GM03348 (cell line): ENCODE measurements around the gene PCSK9.

ENCODE experiments used
- DNase-seq: peaks from one replicate; pipeline ENCODE4 v3.0.0; 2012; ENCODE audit warnings: low spot score

The PCSK9 gene

DNA sequence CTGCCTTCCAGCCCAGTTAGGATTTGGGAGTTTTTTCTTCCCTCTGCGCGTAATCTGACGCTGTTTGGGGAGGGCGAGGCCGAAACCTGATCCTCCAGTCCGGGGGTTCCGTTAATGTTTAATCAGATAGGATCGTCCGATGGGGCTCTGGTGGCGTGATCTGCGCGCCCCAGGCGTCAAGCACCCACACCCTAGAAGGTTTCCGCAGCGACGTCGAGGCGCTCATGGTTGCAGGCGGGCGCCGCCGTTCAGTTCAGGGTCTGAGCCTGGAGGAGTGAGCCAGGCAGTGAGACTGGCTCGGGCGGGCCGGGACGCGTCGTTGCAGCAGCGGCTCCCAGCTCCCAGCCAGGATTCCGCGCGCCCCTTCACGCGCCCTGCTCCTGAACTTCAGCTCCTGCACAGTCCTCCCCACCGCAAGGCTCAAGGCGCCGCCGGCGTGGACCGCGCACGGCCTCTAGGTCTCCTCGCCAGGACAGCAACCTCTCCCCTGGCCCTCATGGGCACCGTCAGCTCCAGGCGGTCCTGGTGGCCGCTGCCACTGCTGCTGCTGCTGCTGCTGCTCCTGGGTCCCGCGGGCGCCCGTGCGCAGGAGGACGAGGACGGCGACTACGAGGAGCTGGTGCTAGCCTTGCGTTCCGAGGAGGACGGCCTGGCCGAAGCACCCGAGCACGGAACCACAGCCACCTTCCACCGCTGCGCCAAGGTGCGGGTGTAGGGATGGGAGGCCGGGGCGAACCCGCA, at the start of gene PCSK9:
Gene PCSK9 (plus strand): TSS at position 207 of the 741 bp plus-strand sequence. CDS start 290 bp downstream, at position 497.
- DNase-seq = peak; percentile 64

DNA sequence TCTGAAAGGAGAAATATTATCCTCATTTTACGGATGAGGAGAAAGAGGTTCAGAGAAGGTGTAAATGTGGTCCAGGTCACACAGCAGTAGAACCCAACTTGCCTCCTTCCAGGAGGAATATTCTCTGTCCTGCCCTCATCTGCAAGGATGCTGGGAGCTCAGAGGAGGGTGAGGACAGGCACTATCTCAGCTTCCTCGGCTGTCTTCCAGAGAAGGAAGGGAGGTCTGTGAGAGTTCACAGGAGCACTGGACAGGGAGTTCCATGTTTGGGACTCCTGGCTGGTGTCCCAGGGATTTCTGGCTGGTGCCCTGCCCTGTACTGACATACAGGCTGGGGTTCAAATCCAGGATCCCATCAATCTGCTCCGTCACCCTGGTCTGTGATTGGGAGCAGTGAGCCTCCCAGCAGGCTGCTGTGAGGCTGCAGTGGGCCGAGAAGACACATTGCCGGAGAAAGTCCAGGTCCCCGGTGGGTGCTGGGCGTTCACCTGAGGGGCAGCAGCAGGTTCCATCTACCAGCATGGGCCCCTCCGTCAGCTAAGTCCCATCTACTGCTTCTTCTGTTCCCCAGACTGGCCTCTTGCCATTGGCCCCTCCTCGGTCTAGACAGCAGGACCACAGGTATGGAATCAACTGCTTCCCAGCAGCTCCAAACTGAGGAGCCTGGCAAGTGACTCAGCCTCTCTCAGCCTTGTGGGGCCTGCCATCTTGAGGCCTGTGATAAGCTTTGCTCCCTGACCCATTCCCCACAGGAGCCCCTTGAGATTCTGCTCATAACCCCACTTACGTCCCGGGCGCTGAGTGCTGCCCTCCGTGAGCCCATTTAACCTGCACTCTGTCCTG, 49.2 kb upstream of the PCSK9 start:
- no peak for DNase-seq

DNA sequence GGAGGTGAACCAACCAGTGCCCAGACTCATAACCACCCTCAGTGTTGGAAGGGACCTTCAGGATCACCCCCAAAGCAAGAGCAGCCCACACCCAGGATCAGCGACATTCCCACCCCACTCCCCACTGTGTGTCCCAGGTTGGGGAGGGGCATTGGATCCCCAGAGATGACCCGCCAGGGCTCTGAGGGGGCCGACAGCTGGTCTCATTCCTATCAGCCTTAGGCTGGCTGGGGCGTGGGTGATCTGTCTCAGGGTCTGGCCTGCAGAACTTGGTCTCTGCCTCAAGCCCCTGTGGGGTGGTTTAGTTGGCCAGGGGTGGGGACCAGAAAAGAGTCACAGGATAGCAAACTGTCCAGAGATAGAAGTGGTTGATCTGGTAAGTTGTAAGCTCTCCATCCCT, 48.4 kb upstream of the PCSK9 start:
- DNase-seq = no peak

DNA sequence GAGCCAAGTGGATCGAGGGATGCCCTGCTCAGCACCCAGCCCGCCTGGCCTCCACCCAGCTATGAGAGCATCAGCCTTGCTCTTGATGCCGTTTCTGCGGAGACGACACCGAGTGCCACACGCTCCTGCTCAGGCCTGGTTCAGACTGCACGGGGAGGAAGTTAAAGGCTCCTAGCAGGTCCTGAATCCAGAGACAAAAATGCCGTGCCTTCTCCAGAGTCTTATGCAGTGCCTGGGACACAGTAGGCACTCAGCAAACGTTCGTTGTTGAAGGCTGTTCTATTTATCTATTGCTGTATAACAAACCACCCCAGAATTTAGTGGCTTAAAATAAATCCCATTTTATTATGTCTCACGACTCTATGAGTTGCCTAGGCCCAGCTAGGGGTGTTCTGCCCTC, 47.4 kb upstream of the PCSK9 start:
- DNase-seq = no peak

DNA sequence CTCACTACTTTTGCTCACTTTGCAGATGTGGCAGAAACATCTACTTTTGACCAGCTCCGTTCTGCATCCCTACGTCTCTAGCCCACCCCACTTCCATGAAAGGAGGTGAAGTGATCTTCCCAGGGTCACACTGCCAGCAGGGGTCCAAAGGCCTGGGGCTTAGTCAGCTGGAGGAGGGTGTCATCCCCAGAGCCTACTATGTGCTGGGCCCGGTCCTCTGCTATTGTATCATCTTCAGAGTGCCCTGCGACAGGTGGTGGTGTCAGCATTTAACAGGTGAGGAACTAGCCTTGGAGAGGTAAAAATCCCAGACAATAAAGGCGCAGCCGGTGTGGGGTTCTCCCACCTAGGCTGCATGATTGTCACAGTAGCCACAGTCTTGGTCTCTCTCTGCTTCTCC, 46.2 kb upstream of the PCSK9 start:
- DNase-seq = no peak

DNA sequence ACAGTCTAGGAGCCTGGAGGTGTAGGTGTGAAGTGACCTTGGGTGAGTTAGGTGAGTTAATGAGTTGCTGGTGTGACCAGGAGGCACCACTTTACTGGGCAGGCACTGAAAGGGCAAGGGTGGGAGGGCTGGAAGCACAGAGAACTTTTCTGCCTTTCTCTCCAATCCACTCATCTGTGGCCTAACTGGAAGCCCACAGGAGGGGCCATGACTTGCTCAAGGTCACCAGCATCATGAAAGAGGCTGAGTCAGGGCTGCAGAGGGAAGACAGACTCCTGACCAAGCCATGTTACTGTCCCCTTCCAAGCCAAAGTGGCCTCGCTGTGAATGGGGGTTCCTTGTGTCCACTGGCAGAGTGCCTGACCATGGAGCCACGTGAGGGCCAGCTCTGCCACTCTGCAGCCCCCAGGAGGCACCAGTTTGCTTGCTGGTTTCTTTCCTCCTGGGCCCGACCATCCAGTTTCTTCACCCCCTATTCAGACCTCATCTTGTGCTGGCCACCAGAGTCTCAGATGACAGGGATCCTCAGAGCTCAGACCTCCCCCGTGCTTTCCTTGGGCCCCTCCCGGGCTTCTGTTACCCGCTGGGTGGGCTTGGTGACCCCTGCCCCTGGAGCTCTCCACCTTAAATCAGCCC, 44.9 kb upstream of the PCSK9 start:
- no peak for DNase-seq

DNA sequence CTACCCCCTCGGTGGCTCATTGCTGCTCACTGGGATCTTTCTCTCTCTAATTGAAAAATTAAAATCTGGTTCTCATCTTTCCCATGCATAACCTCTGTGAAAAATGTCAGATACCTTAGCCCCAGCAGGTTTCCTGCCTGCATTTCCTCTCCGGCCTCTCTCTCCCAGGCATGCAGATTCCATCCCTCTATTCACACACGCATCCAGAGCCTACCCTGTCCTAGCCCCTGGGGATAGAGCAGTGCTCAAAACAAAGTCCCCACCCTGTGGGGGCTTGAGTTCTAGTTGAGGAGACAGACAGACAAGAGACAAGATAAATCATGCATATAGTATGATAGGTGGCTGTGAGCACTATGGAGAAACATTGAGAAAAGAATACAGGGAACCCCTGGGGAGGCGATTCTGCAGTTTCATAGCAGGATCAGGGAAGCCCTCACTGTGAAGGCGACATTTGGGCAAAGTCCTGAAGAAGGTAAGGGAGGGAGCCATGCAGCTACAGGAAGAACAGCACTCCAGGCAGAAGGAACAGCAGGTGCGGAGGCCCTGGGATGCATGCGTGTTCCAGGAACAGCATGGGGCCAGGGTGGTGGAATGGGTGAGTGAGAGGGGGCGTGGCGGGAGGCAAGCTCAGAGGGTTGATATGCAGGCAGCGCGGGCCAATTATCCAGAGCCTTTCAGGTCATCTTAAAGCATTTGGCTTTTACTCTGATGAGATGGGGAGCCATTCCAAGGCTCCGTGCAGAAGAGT, 44.2 kb upstream of the PCSK9 start:
- DNase-seq = no peak

DNA sequence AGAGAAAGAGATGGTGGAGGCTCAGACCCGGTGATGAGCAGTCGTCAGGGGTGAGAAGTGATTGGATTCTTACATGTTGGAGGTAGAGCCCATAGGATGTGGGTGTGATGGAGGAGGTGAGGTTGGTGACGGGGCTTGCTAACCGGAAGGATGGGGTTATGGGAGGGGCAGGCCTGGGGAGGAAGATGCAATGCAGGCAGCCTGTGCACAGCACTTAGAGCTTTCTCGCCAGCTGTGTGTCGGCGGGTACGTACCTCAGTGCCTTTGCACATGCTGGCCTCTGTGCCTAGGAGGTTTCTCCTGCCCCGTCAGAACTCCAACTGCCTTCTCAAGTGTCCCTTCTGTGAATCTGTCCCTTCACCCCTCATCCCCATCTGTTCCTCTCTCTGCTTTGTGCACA, 43.5 kb upstream of the PCSK9 start:
- DNase-seq = no peak

DNA sequence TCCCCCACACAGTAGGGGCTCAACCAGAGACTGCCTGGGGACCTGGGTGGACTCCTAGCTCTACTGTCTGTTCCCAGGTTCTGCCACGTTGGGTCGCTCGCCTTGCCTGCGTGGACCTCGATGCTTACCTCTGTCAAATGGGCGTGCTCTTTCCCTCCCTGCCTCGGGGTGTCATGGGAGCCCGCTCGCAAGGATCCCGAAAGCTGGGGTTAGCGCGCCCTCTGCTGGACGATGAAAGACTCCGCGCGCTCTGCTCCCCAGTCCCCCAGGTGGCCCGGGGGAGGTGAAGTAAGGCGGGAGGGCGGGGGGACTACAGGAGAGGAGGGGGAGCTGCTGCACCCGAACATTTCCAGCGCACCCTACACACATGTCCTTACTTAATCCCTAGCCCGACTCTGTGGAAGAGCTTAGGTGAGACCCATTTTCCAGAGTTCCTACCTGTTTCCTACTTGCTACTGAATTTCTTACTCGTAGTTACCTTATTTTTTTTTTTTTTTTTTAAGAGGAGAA, 42.9 kb upstream of the PCSK9 start:
- peak; percentile 94 for DNase-seq

DNA sequence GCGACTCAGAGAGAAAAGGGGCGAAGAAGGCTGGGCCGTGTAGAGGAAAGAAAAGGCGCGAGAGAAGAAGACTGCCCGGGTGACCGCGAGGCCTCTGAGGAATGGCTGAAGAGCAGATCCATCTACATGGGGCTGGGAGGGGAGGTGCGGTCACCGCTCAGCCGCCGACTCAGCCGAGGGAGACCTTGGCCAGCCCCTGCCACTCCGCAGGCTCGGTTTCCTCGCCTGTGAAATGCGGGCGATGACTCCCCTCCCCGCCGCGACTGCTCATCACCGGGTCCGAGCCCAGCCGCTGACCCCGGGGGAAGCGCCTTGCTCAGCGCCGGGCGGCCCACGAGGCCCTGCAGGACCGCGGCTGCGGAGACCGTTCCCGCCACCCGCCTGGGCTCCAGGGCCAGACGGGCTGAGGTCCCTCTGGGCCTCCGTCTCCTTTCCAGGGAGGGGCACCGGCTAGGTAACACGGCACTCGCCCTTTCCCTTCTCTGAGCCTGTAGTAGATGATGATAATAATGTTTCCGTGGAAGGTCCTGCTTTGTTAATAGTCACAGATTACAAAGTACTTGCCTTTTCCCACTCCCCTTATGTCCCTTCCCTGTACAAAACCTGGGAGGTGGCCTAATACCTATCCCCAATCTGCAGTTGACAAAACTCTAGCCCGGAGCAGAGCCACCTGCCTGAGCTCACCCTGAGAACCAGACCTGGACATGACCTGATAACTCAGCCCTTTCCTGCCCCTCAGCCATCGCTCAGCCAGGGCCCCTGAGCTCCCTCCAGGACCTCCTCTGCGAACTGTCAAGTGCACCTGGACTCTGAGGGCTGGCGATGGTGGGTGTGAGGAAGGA, 42.3 kb upstream of the PCSK9 start:
- DNase-seq = peak; percentile 58

DNA sequence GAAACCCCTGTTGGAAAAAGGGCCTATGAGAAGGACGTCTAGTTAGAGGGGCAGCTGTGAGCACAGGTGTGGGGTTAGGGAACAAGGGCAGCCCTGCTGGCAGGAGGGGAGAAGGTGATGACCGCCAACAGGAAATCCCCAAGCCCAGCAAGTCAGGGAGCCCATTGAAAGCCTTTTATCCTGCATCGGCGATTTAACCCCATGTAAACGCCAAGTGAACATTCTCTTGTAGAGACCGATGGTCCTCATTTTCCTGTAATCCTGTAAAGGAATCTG, 41.7 kb upstream of the PCSK9 start:
- DNase-seq = no peak

DNA sequence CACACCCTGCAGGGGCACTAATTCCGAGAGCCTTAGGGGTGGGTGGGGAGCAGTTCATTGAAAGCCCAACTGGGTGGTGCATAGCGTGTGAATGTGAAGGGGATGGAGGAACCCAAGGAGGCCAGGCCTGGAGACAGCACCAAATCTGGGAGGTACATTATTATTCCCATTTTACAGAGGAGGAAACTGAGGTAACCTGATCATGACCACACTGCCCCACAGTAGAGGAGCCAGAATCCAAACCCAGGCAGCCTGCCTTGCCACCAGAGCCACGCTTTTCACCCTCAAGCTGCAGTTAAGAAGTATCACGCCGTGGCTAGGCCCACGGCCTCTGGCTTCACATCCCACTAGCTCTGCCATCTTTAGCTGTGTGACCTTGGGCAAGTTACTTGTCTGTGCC, 41.2 kb upstream of the PCSK9 start:
- no peak for DNase-seq

DNA sequence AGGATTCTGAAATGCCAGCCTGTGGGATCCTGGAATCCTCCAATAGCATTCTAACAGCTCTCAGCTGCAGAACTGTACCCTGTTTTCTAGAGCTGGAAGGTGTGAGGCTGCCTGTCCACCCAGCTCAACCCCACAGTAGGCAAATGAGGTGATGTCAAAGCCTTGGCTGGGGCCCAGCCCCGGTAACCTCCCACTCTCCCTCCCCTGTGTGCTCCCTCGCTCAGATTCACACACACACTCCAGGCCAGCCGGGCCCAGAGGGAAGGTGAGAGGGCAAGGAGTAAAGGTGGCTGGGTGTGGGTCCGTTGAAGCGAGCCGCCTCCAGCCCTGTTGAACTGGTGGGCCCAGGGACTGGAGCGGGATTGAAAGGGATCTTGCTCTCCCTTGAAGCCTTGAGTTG, 40.7 kb upstream of the PCSK9 start, which contains the start of gene BSND:
Gene BSND (plus strand): TSS at position 257 of the 400 bp plus-strand sequence. CDS start 254 bp downstream, outside the sequence.
- no peak for DNase-seq

DNA sequence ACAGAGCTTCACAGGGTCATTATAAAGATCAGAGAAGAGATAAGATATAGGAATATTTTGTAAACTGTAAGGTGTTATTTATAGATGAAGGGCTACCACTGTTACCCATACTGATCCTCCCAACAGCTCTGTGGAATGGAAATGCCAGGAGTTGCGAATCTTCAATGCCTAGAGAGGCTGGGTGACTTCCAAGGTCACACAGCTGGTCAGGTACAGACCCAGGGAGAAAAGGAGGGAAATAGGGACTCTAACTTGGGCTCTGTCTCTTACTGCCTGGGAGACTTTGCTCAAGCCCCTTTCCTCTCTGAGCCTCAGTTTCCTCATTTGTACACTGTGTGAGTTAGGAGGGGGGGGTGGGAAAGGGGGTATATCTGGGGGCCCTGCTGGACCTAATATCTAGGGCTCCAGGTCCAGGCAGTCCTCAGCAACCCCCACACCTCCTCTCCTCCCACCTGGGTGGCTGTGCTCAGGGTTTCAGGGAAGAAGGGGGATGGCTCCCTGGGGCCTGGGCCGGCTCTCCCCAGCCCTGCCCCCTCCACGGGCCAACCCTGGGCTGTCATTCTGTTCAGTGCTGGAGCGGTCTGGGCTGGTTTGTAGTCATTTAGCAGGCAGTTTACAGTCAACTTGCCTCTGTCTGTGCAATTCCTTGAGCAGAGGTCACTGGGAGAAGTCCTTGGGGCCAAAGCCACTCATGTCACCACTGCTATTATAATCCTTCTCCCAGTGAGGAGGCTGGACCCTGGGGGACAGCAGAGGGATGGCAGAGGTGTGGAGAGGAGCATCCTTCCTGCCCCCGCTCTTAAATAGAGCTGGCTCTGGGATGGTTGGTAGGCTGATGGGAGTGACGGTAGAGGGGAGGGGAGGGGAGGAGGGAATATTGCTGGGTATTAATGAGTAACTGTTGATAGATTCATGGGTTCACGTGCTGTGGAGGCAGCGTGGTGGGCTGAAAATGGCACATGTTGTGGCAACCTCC, 39.0 kb upstream of the PCSK9 start:
- no peak for DNase-seq

DNA sequence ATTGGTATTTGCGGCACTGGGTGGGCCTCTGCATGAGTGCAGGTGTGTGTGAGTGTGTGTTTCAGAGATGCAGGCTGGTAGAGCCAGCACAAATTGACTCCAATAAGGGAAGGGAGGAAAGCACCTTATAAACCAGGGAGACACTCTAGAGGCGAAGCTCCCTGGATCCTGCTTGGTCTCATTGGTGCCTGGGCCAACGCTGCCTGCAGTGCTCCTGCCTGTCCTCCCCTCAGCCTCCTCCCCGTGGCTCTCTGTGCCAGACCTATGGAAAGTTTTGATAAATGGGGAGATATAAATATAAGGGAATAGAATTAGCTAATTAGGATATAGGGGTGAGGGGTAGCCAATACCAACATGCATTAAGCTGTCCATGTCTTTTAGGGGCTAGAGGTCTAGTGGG, 38.0 kb upstream of the PCSK9 start:
- no peak for DNase-seq

DNA sequence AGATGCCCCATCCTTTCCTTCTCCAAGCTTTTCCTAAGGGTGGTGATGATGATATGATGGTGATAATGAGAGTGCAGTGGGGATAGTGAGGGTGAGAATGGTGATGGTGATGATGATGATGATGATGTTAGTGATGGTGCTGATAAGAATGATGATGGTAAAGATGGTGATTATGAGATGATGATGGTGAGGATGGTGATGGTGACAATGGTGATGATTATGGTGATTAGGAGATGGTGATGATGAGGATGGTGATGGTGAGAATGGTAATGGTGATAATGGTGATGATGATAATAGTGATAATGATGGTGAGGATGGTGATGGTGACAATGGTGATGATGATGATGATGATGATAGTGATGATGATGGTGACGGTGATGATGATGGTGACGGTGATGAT, 36.7 kb upstream of the PCSK9 start:
- DNase-seq = no peak

DNA sequence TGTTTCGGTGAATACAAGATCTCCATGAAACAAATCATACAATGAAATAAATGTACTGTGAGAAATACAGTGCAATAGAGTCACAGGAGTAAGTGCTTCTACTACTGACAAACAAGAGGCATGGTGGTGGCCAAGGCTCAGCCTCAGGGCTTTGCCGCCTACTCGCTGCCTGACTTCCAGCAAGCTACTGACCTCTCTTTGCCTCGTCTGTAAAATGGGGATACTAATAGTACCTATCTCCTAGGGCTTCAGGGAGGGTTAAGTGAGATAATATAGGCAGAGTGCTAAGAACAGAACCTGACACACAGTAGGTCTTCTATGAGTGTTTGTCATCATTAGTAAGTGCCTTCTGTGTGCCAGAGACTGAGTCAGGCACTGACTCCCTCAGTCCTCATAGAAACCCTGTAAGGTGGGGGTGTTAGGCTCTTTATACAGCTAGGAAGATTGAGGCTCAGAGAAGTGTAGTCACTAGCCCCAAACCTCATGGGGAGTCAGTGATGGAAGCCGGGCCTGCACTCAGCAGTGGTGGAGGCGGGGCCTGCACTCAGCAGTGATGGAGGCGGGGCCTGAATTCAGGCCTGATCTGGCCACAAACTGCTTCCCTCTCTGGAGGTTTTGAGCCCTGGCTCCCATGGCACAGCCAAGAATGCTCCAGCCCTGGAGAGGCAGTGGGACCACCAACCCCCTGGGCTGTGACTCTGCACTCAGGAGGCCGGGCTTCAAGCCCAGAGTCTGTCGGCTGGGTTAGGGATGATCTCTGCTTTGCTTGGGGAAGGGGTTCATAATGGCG, 33.8 kb upstream of the PCSK9 start:
- DNase-seq = no peak

DNA sequence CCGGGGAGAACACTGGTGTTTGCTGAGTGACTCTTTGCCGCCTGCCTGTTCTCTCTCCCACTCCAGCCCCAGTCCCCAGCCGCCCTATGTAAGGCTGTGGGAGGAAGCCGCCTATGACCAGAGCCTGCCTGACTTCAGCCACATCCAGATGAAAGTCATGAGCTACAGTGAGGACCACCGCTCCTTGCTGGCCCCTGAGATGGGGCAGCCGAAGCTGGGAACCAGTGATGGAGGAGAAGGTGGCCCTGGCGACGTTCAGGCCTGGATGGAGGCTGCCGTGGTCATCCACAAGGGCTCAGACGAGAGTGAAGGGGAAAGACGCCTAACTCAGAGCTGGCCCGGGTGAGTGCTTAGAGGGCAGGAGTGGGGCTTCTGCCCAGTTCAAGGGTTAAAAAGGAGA, 32.4 kb upstream of the PCSK9 start:
- no peak for DNase-seq

DNA sequence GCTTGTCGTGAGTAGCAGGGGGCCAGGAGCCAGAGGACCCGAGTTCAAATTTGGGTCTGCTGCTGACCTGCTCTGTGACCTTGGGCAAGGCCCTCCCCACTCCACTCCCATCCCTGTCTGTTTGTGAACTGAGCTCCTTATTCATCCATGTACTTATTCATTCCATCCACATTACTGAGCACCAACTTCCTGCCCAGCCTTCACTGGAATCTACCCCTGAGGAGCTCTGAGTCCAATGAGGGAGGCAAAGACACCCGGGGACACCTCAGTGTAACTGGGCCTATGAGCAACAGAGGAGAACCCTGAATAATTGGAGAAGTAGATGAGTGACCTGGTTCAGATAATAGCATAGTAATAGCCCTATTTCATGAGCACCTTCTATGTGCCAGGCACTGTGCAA, 31.7 kb upstream of the PCSK9 start:
- peak; percentile 87 for DNase-seq
